GM21381 (cell line): ENCODE measurements around the gene NPIPA2.
"Not testable (repeated sequence)": the region's sequence is repeated elsewhere in the genome, so short reads cannot be mapped to it uniquely, and the experiment has no call there.

Experiments
- ATAC-seq: cut with Tn5 transposase; IDR thresholded peaks from one replicate; pipeline ENCODE4 v1.9.1; 2021; ENCODE audit warnings: mild to moderate bottlenecking, moderate library complexity; ENCODE audit not compliant: unreplicated experiment

Gene NPIPA2

GRCh38 chr16:14742273-14743128 is at the start of gene NPIPA2:
Gene NPIPA2, plus strand, starts transcription at chr16:14742533. Its CDS starts 5,533 bp downstream, at chr16:14748066.
- ATAC-seq, result peak; percentile 99

- ATAC-seq, result not testable (repeated sequence)
Observed at GRCh38 chr16:14694129-14694528, 48.2 kb upstream of the NPIPA2 start, which contains the start of gene PLA2G10. Gene PLA2G10, minus strand, starts transcription at chr16:14694308. Its CDS starts 79 bp downstream, at chr16:14694229.

- ATAC-seq, result not testable (repeated sequence)
Observed at GRCh38 chr16:14701859-14702258, 40.5 kb upstream of the NPIPA2 start.

GRCh38 chr16:14702672-14703071 is 39.7 kb upstream of the NPIPA2 start:
- not testable (repeated sequence) for ATAC-seq

GRCh38 chr16:14703156-14704011 is 38.9 kb upstream of the NPIPA2 start, which contains the start of gene NPIPA3:
Gene NPIPA3, plus strand, starts transcription at chr16:14703411. Its CDS starts 5,533 bp downstream, at chr16:14708944.
- ATAC-seq, result peak; percentile 96

GRCh38 chr16:14733233-14733632 is 9.1 kb upstream of the NPIPA2 start:
- not testable (repeated sequence) for ATAC-seq

- ATAC-seq, result not testable (repeated sequence)
Observed at GRCh38 chr16:14740832-14741385, 1.4 kb upstream of the NPIPA2 start.

GRCh38 chr16:14741794-14742193 is 539 bp upstream of the NPIPA2 start:
- not testable (repeated sequence) for ATAC-seq

- ATAC-seq, result not testable (repeated sequence)
Observed at GRCh38 chr16:14773654-14774053, 31.3 kb downstream of the NPIPA2 start.

- ATAC-seq, result not testable (repeated sequence)
Observed at GRCh38 chr16:14775624-14776023, 33.3 kb downstream of the NPIPA2 start.

- ATAC-seq, result not testable (repeated sequence)
Observed at GRCh38 chr16:14776763-14777162, 34.4 kb downstream of the NPIPA2 start.

- not testable (repeated sequence) for ATAC-seq
Observed at GRCh38 chr16:14779368-14779877, 37.1 kb downstream of the NPIPA2 start.

- ATAC-seq, result not testable (repeated sequence)
Observed at GRCh38 chr16:14786180-14786579, 43.8 kb downstream of the NPIPA2 start.

- ATAC-seq, result not testable (repeated sequence)
Observed at GRCh38 chr16:14789577-14789976, 47.2 kb downstream of the NPIPA2 start.

GRCh38 chr16:14790320-14790956 is 48.1 kb downstream of the NPIPA2 start:
- ATAC-seq, result not testable (repeated sequence)

- ATAC-seq, result not testable (repeated sequence)
Observed at GRCh38 chr16:14792914-14793313, 50.6 kb downstream of the NPIPA2 start.

- not testable (repeated sequence) for ATAC-seq
Observed at GRCh38 chr16:14797558-14797957, 55.2 kb downstream of the NPIPA2 start.

- ATAC-seq, result not testable (repeated sequence)
Observed at GRCh38 chr16:14803577-14803976, 61.2 kb downstream of the NPIPA2 start.

- not testable (repeated sequence) for ATAC-seq
Observed at GRCh38 chr16:14807184-14807678, 64.9 kb downstream of the NPIPA2 start.

GRCh38 chr16:14813890-14814289 is 71.6 kb downstream of the NPIPA2 start:
- not testable (repeated sequence) for ATAC-seq
